Osteoblast (primary cell): ENCODE data around the gene OSBP2. TPM values are rescaled to one million over a fixed set of nuclear protein-coding genes. Genes with fewer than 3 reads are reported as not detected.

Experiments
- DNase-seq: peaks from one replicate; pipeline ENCODE4 v3.0.0; 2011; ENCODE audit warnings: low spot score, mixed read lengths; ENCODE audit not compliant: insufficient read length; ENCODE audit errors: missing footprints
- H2AFZ ChIP-seq: 2 replicates; pipeline ENCODE4 v1.6.0; 2011; ENCODE audit warnings: mild to moderate bottlenecking, low read length
- H3K27ac ChIP-seq: 2 replicates; pipeline ENCODE4 v1.5.1; 2011; ENCODE audit warnings: mild to moderate bottlenecking, low read depth, low read length, moderate library complexity
- H3K27me3 ChIP-seq: 2 replicates; pipeline ENCODE4 v1.6.0; 2012; ENCODE audit warnings: mild to moderate bottlenecking, control low read depth, inconsistent platforms, low read length, moderate library complexity; ENCODE audit not compliant: insufficient read depth
- H3K36me3 ChIP-seq: 2 replicates; pipeline ENCODE4 v1.5.1; 2011; ENCODE audit warnings: mild to moderate bottlenecking, low read length, control low read depth, moderate library complexity; ENCODE audit not compliant: insufficient read depth
- H3K4me1 ChIP-seq: 2 replicates; pipeline ENCODE4 v1.5.1; 2011; ENCODE audit warnings: mild to moderate bottlenecking, low read length, control low read depth, moderate library complexity; ENCODE audit not compliant: insufficient read depth
- H3K4me2 ChIP-seq: 2 replicates; pipeline ENCODE4 v1.6.0; 2011; ENCODE audit warnings: mild to moderate bottlenecking, low read length; ENCODE audit not compliant: insufficient read depth
- H3K4me3 ChIP-seq: fragments of 200-600 bp; sonication (generic); 3 replicates; pipeline ENCODE4 v1.5.1; 2012; ENCODE audit warnings: mild to moderate bottlenecking, low read length, inconsistent platforms; ENCODE audit not compliant: insufficient read depth
- H3K79me2 ChIP-seq: 2 replicates; pipeline ENCODE4 v1.6.0; 2012; ENCODE audit warnings: mild to moderate bottlenecking, low read length, control low read depth, inconsistent platforms; ENCODE audit not compliant: insufficient read depth
- H3K9me3 ChIP-seq: 2 replicates; pipeline ENCODE4 v1.5.1; 2011; ENCODE audit warnings: low read depth, low read length, control low read depth
- H4K20me1 ChIP-seq: 2 replicates; pipeline ENCODE4 v1.6.0; 2012; ENCODE audit warnings: mild to moderate bottlenecking, low read length, control low read depth; ENCODE audit not compliant: insufficient read depth
- total RNA-seq: library from RNA; depleted of rRNA; stranded (reverse); fragments of >200 nt; gene quantifications from 2 replicates; pipeline ENCODE4 v1.2.3, GENCODE V29; 2012
- TF ChIP-seq, protein P1 (sequence below): IDR thresholded peaks from 2 replicates; pipeline ENCODE4 v1.5.1; 2011; ENCODE audit warnings: mild to moderate bottlenecking, low read depth, low read length, moderate library complexity; ENCODE audit errors: extremely low read depth

OSBP2 gene
- total RNA-seq, 1 donor = 4.3 TPM

DNA sequence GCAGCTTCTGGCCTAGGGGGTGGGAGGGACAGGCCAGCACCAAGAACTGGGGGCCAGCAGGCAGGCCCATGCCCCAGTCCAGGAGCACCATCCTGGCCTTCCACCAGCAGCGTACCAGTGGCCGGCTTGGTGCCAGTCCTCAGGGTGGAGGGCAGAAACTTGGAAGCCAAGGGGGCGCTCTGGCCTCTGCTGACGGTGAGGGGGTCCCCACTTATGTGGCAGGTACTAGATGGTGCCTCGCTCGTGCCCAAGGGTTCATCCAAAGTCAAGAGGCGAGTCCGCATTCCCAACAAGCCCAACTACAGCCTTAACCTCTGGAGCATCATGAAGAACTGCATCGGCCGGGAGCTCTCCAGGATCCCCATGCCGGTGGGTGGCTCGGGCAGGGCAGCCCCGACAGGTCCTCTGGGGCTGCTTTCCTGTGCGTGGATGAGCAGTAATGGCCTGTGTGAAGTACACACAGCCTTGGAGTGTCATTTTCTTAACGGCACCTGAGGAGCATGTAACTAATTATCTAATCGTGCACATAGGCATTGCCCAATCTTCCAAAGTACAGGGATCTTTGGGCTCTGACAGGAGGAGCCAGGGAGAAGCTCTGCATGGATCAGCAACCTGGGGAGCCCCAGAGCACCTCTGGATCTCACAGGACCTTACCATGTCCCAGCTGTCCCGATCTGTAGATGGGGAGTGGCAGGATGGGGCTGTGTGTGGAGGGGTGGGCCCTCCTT lies 194.8 kb downstream of the OSBP2 start:
- TF ChIP-seq, protein P1, sequence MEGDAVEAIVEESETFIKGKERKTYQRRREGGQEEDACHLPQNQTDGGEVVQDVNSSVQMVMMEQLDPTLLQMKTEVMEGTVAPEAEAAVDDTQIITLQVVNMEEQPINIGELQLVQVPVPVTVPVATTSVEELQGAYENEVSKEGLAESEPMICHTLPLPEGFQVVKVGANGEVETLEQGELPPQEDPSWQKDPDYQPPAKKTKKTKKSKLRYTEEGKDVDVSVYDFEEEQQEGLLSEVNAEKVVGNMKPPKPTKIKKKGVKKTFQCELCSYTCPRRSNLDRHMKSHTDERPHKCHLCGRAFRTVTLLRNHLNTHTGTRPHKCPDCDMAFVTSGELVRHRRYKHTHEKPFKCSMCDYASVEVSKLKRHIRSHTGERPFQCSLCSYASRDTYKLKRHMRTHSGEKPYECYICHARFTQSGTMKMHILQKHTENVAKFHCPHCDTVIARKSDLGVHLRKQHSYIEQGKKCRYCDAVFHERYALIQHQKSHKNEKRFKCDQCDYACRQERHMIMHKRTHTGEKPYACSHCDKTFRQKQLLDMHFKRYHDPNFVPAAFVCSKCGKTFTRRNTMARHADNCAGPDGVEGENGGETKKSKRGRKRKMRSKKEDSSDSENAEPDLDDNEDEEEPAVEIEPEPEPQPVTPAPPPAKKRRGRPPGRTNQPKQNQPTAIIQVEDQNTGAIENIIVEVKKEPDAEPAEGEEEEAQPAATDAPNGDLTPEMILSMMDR = no peak
- Histone ChIP-seq H3K4me3 (no peak overlapping the region), H4K20me1 (no peaks in the 10 kb centered on the region), H3K27me3 (no peaks in the 10 kb centered on the region), H3K36me3 (no peaks in the 10 kb centered on the region), H3K27ac (no peak overlapping the region), H3K4me2 (no peak overlapping the region), H3K9me3 (no peaks in the 10 kb centered on the region), H3K79me2 (no peaks in the 10 kb centered on the region), H3K4me1 (no peaks in the 10 kb centered on the region), H2AFZ (no peak overlapping the region)
- DNase-seq = peak; percentile 83

DNA sequence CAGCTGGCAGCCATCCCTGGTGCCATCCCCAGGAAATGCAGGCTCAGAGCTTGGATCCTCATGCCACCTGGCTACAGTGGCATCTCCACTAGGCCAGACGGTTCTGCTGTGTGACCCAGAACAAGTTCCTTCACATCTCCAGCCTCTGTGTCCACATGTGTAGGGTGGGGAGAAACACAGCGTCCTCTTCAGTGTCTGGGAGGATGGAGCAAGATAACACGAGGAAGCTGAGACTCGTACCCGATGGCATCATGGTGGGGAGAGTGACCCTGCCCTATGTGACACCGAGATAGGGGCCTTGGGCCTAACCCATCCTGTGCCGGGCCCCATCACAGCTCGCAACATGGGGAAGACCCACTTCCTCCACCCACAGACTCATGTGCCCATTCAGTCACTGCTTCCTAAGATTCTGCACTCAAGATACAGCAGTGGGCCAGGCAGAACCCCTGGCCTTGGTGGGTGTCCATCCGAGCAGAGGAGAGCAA lies 195.4 kb downstream of the OSBP2 start:
- no peaks in the 10 kb centered on the region for H3K4me1 ChIP-seq
- DNase-seq = peak; percentile 78
- TF ChIP-seq, protein P1 = no peak
- no peaks in the 10 kb centered on the region for H3K27me3 ChIP-seq
- no peaks in the 10 kb centered on the region for H3K79me2 ChIP-seq
- H3K36me3 ChIP-seq = no peaks in the 10 kb centered on the region
- H3K27ac ChIP-seq = no peak overlapping the region
- no peak overlapping the region for H3K4me2 ChIP-seq
- H4K20me1 ChIP-seq = no peaks in the 10 kb centered on the region
- H3K9me3 ChIP-seq = no peaks in the 10 kb centered on the region
- H2AFZ ChIP-seq = no peak overlapping the region
- H3K4me3 ChIP-seq = no peak overlapping the region

DNA sequence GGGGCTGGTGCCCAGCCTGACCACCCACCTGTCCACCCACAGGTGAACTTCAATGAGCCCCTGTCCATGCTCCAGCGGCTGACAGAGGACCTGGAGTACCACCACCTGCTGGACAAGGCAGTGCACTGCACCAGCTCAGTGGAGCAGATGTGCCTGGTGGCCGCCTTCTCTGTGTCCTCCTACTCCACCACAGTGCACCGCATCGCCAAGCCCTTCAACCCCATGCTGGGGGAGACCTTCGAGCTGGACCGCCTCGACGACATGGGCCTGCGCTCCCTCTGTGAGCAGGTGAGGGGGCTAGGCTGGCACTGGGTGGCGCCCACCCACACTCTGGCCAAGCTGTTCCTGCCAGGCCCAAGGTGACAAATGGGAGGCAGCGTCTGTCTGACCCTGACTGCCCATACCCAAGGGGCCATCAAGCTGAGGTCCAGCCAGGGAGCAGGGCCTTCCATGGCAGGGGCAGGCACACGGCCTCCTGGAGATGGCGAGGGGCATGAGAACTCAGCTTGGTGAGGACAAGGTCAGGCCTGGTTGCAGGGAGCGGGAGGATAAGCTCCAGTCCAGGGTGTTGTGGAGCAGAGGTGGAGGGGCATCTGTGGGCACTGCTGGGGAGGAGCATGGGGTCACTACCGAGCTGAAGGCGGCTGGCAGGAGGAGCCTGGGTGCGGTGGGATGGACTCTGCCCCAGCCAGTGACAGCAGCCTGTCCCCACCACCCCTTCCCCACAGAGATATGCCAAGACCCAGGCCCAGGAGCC lies 196.2 kb downstream of the OSBP2 start:
- Histone ChIP-seq H4K20me1 (no peaks in the 10 kb centered on the region), H3K4me3 (no peak overlapping the region), H2AFZ (no peak overlapping the region), H3K27me3 (no peaks in the 10 kb centered on the region), H3K27ac (no peak overlapping the region), H3K9me3 (no peaks in the 10 kb centered on the region), H3K36me3 (no peaks in the 10 kb centered on the region), H3K4me1 (no peaks in the 10 kb centered on the region), H3K79me2 (no peaks in the 10 kb centered on the region), H3K4me2 (no peak overlapping the region)
- TF ChIP-seq, protein P1 = peak; percentile 78
- DNase-seq = peak; percentile 94

DNA sequence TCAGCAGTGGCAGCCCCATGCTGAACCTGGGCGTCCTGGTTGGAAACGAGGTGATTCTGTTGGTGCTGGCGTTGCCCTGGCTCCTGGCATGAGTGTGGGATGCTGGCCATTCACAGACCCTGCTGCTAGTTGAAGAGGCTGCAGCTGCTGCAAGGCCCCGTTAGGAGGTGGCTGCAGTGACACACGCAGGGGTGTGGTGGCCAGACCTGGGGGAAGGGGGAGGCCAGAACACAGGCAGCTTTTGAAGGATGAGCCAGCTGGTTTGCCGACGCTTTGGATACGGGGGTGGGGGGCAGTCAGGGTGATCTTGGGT lies 196.7 kb downstream of the OSBP2 start:
- Histone ChIP-seq H3K4me1 (no peaks in the 10 kb centered on the region), H3K36me3 (no peaks in the 10 kb centered on the region)
- TF ChIP-seq, protein P1 = no peak

More for the DNA sequence above, 196.7 kb downstream of the OSBP2 start:
- H3K4me3 ChIP-seq = no peak overlapping the region
- no peaks in the 10 kb centered on the region for H3K9me3 ChIP-seq
- H4K20me1 ChIP-seq = no peaks in the 10 kb centered on the region
- no peak overlapping the region for H3K4me2 ChIP-seq
- no peak overlapping the region for H2AFZ ChIP-seq
- no peaks in the 10 kb centered on the region for H3K27me3 ChIP-seq
- peak; percentile 10 for DNase-seq
- H3K79me2 ChIP-seq = no peaks in the 10 kb centered on the region
- no peak overlapping the region for H3K27ac ChIP-seq
